Breast epithelium (tissue), 4 donors: ENCODE measurements around the gene CFAP46. TPM values are rescaled to one million over a fixed set of nuclear protein-coding genes. Genes with fewer than 3 reads are reported as not detected.

Experiments
- DNase-seq, 2 donors: peaks; one replicate each; pipeline ENCODE4 v3.0.0-alpha.2; 2019; ENCODE audit warnings: low spot score in 2 of 2
- H3K27ac ChIP-seq, 2 donors: fragments of 200-600 bp; sonication (generic) in 1 of 2; one replicate each; pipeline ENCODE4 v1.5.1; 2016 to 2019; ENCODE audit warnings: mild to moderate bottlenecking in 1 of 2
- H3K27me3 ChIP-seq, 2 donors: fragments of 200-600 bp; sonication (generic) in 1 of 2; one replicate each; pipeline versions ENCODE4 v1.5.1 to v1.6.0; 2017 to 2019; ENCODE audit warnings: control low read depth in 1 of 2, mild to moderate bottlenecking in 1 of 2
- H3K36me3 ChIP-seq: fragments of 200-600 bp; one replicate; pipeline ENCODE4 v1.5.1; 2019
- H3K4me1 ChIP-seq, 2 donors: fragments of 200-600 bp; sonication (generic); one replicate each; pipeline ENCODE4 v1.5.1; 2016 to 2019; ENCODE audit warnings: control low read depth in 1 of 2
- H3K4me3 ChIP-seq, 3 donors: fragments of 200-600 bp; sonication (generic); 1 replicate in 2 of 3; 2 replicates in 1 of 3; pipeline ENCODE4 v1.5.1; 2016 to 2019; ENCODE audit warnings: mild to moderate bottlenecking in 3 of 3, moderate library complexity in 2 of 3
- H3K9me3 ChIP-seq, 2 donors: fragments of 200-600 bp; sonication (generic) in 1 of 2; one replicate each; pipeline ENCODE4 v1.5.1; 2016 to 2019; ENCODE audit warnings: control low read depth in 1 of 2
- CTCF ChIP-seq, 3 donors: fragments of 450-650 bp; IDR thresholded peaks; one replicate each; pipeline ENCODE4 v1.5.1; 2016 to 2017; ENCODE audit warnings: antibody characterized with exemption in 3 of 3, mild to moderate bottlenecking in 3 of 3, moderate library complexity in 3 of 3
- POLR2A ChIP-seq: fragments of 450-650 bp; IDR thresholded peaks from one replicate; pipeline ENCODE4 v1.6.1; 2016; ENCODE audit warnings: antibody characterized with exemption, mild to moderate bottlenecking, moderate library complexity
- POLR2AphosphoS5 ChIP-seq, 3 donors: sonication (generic); formaldehyde crosslinking; IDR thresholded peaks; one replicate each; pipeline ENCODE4 v1.6.1; 2017; ENCODE audit warnings: antibody characterized with exemption in 3 of 3
- intact Hi-C: fragments of 100-400 bp; cut with DNase I; formaldehyde crosslinking; loops from one replicate; pipeline ENCODE4 v1.15.1; 2023; ENCODE audit warnings: low total_unique reads
- total RNA-seq, 3 donors: library from RNA; depleted of rRNA; stranded (reverse); fragments of >200 nt; gene quantifications; one replicate each; pipeline ENCODE4 v1.1.0, GENCODE V29; 2016

CFAP46 gene
- total RNA-seq, 3 donors from 2014 or later = 0.16 to 0.73 (median 0.66) TPM

DNA sequence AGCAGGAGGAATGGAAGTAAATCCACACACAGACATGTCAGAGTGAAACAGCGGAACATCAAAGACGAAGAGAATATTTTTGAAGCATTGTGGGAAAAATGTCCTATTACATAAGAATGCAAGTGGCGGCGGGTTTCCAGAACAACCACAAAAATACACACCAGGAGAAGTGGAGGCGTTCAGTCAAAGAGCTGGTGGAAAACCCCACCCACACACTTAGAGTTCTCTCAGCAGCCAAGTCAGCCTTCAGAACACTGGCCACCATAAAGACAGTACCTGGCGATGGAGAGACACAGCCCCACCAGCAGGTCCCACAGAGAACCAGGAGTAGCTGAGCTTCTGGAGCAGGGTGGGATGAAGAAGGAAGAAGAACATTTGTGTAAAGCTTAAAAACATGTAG is 180.1 kb downstream of the CFAP46 start:
- Histone ChIP-seq H3K27ac (no peak overlapping the region), H3K4me3 (no peak overlapping the region), H3K36me3 (no peaks in the 10 kb centered on the region), H3K27me3 (no peaks in the 10 kb centered on the region), H3K9me3 (no peaks in the 10 kb centered on the region), H3K4me1 (no peaks in the 10 kb centered on the region)
- TF ChIP-seq CTCF (IDR thresholded peaks at IDR 0.05) = no peak
- TF ChIP-seq POLR2A = no peak
- TF ChIP-seq POLR2AphosphoS5 (IDR thresholded peaks at IDR 0.05) = no peak
- DNase-seq = no peak
- intact Hi-C loops = no loop called here

- no peaks in the 10 kb centered on the region for H3K36me3 ChIP-seq
- intact Hi-C loops = no loop called here
- H3K27ac ChIP-seq = no peak overlapping the region
- no peak for TF ChIP-seq POLR2A
- no peak for TF ChIP-seq CTCF (IDR thresholded peaks at IDR 0.05)
- TF ChIP-seq POLR2AphosphoS5 (IDR thresholded peaks at IDR 0.05) = no peak
- no peaks in the 10 kb centered on the region for H3K4me1 ChIP-seq
- no peaks in the 10 kb centered on the region for H3K9me3 ChIP-seq
- no peak for DNase-seq
- no peaks in the 10 kb centered on the region for H3K27me3 ChIP-seq
- no peak overlapping the region for H3K4me3 ChIP-seq
Observed at GRCh38 chr10:132761395-132762060, 180.8 kb downstream of the CFAP46 start.

GRCh38 chr10:132758865-132759264 is 183.5 kb downstream of the CFAP46 start:
- no peaks in the 10 kb centered on the region for H3K36me3 ChIP-seq
- intact Hi-C loops = no loop called here
- H3K27ac ChIP-seq = no peak overlapping the region
- H3K27me3 ChIP-seq = no peaks in the 10 kb centered on the region
- no peak for DNase-seq
- TF ChIP-seq POLR2AphosphoS5 (IDR thresholded peaks at IDR 0.05) (no peak), POLR2A (no peak), CTCF (IDR thresholded peaks at IDR 0.05) (no peak)
- no peaks in the 10 kb centered on the region for H3K9me3 ChIP-seq
- no peak overlapping the region for H3K4me3 ChIP-seq
- no peaks in the 10 kb centered on the region for H3K4me1 ChIP-seq

Other genes starting within 250 kb of the CFAP46 start
- not detected for gene NKX6-2, start 156.4 kb downstream of the CFAP46 start, total RNA-seq
- gene ADGRA1, start 145.4 kb upstream of the CFAP46 start, total RNA-seq = under 1 TPM in 1 of 3 donors, not detected in 2; 0.33 TPM
- gene KNDC1, start 217.6 kb upstream of the CFAP46 start, total RNA-seq = 1 to 10 TPM in 1 of 3 donors, under 1 TPM in 1, not detected in 1; 0.98 to 2.3 TPM